ENCODE data around the gene SOX4. TPM values are rescaled to one million over a fixed set of nuclear protein-coding genes. Genes with fewer than 3 reads are reported as not detected.

The SOX4 gene
- total and polyA plus RNA-seq, 2 donors (not counting 3 experiments of a cell fraction or from before 2014, with no cell fraction given): 20.4 to 121 TPM

GRCh38 chr6:21587179-21587960 is 6.2 kb upstream of the SOX4 start:
- peaks cover 17% of the 10 kb centered on the region for H3K4me1 ChIP-seq (ENCODE audit: control insufficient read depth, extremely low read depth, insufficient read depth, low read length)
- H3K4me3 ChIP-seq (replicated peaks in 1 of 3; ENCODE audit: insufficient read depth in 1 of 3, low read depth in 1 of 3, low read length in 3 of 3): peak overlapping the region; percentile 33 to 65 (median 46)
- TSS peak; percentile 1 for BruUV-seq (replicated peaks)
- no peaks in the 10 kb centered on the region for H3K9me3 ChIP-seq (replicated peaks; ENCODE audit: control insufficient read depth, insufficient read depth, low read length)
- no peaks in the 10 kb centered on the region for H4K20me1 ChIP-seq (replicated peaks; ENCODE audit: control insufficient read depth, extremely low read depth, insufficient read depth, low read length)
- ChIA-PET CTCF (interaction anchor here (1.0 to 9.6 kb wide), 15 partner anchors 9 to 1240 kb away, joined by 3 to 222 read pairs (median 4); no protein-coding TSS in a partner anchor), POLR2A (interaction anchor here (0.6 to 2.2 kb wide), 5 partner anchors 9 to 1023 kb away, joined by 3 to 5 read pairs (median 3); no protein-coding TSS in a partner anchor)
- DNase-seq (ENCODE audit: low read depth, low spot score) (peak; percentile 78), FAIRE-seq (peak; percentile 56)
- peak overlapping the region; percentile 78 for H3K4me2 ChIP-seq (ENCODE audit: insufficient read depth, low read length)
- H3K79me2 ChIP-seq (ENCODE audit: control insufficient read depth, insufficient read depth, low read length): no peaks in the 10 kb centered on the region
- H3K9me1 ChIP-seq (replicated peaks; ENCODE audit: control insufficient read depth, extremely low read depth, insufficient read depth, low read length): no peaks in the 10 kb centered on the region
- intact Hi-C loops (cut with micrococcal nuclease) (loop anchor here (1.0 to 10.0 kb wide), 4 partner anchors 477 to 1859 kb away; no protein-coding TSS in a partner anchor), dilution Hi-C loops (cut with MboI; ENCODE audit: extremely low pct_ligation_motif_present, low sequenced_read_pairs) (no loop called here)
- no peaks in the 10 kb centered on the region for H3K36me3 ChIP-seq (ENCODE audit: control insufficient read depth in 2 of 2, extremely low read depth in 1 of 2, insufficient read depth in 2 of 2, low read length in 2 of 2)
- H3K27ac ChIP-seq (ENCODE audit: insufficient read depth, low read depth, low read length): peak overlapping the region; percentile 71
- peak overlapping the region; percentile 86 for H2AFZ ChIP-seq (ENCODE audit: low read depth, low read length)
- no peaks in the 10 kb centered on the region for H3K27me3 ChIP-seq (ENCODE audit: control insufficient read depth in 2 of 2, insufficient read depth in 2 of 2, low read length in 2 of 2)
- peak overlapping the region; percentile 78 for H3K9ac ChIP-seq (replicated peaks; ENCODE audit: extremely low read depth, insufficient read depth, low read length)
- peak in 1 of 2 donors; percentile 50 for TF ChIP-seq CTCF (IDR thresholded peaks at IDR 0.05; ENCODE audit: extremely low read depth in 1 of 2, insufficient read depth in 1 of 2, low read depth in 1 of 2, low read length in 2 of 2)
- TF ChIP-seq GATA2 (IDR thresholded peaks at IDR 0.05; ENCODE audit: insufficient read depth, insufficient read length, low read depth, low read length): no peak
- no peak for TF ChIP-seq JUN (IDR thresholded peaks at IDR 0.05; ENCODE audit: borderline replicate concordance, insufficient read depth, insufficient read length, low read depth)
- TF ChIP-seq EZH2 (IDR thresholded peaks at IDR 0.05; ENCODE audit: borderline replicate concordance, low read depth, low read length, severe bottlenecking): no peak
- no peak for TF ChIP-seq MAX (IDR thresholded peaks at IDR 0.05; ENCODE audit: insufficient read depth, insufficient read length)
- no peak for TF ChIP-seq MYC (IDR thresholded peaks at IDR 0.05; ENCODE audit: low read depth, low read length)
- peak; percentile 31 for TF ChIP-seq POLR2AphosphoS5 (IDR thresholded peaks at IDR 0.05; ENCODE audit: insufficient read depth, low read depth, low read length)
- TF ChIP-seq POLR2A (IDR thresholded peaks at IDR 0.05; ENCODE audit: low read depth, low read length): no peak
- TF ChIP-seq FOS (IDR thresholded peaks at IDR 0.05; ENCODE audit: borderline replicate concordance, insufficient read depth, low read length): no peak

Data from endothelial cell of umbilical vein (primary cell).